Daoy (cell line): Measurements from ENCODE around the gene GSE1. TPM values are rescaled to one million over a fixed set of nuclear protein-coding genes. Genes with fewer than 3 reads are reported as not detected.

Source experiments
- DNase-seq: peaks from one replicate; pipeline ENCODE4 v3.0.0-alpha.2; 2015; ENCODE audit warnings: low read depth
- total RNA-seq: library from RNA; depleted of rRNA; stranded (reverse); fragments of >200 nt; shearing (Covaris generic); gene quantifications from 2 replicates; pipeline ENCODE4 v1.2.3, GENCODE V29; 2014

The GSE1 gene
- total RNA-seq, 1 experiment from 2014 or later: 9.3 TPM

- DNase-seq: no peak
Measured at GRCh38 chr16:85658504-85659326, 45.6 kb downstream of the GSE1 start.

DNA sequence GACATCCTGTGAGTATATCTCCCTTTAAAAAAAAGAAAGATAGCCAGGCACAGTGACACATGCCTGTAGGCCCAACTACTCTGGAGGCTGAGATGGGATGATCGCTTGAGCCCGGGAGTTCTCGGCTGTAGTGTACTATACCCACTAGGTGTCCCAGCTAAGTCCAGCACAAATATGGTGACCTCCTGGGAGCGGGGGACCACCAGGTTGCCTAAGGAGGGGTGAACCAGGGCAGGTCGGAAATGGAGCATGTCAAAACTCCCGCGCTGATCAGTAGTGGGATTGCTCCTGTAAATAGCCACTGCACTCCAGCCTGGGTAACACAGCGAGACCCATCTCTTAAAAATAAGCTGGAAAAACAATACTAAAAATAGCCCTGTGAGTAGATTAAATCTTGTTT is 46.2 kb downstream of the GSE1 start:
- DNase-seq: no peak

GRCh38 chr16:85659805-85660511 is 46.8 kb downstream of the GSE1 start:
- peak; percentile 53 for DNase-seq

DNA sequence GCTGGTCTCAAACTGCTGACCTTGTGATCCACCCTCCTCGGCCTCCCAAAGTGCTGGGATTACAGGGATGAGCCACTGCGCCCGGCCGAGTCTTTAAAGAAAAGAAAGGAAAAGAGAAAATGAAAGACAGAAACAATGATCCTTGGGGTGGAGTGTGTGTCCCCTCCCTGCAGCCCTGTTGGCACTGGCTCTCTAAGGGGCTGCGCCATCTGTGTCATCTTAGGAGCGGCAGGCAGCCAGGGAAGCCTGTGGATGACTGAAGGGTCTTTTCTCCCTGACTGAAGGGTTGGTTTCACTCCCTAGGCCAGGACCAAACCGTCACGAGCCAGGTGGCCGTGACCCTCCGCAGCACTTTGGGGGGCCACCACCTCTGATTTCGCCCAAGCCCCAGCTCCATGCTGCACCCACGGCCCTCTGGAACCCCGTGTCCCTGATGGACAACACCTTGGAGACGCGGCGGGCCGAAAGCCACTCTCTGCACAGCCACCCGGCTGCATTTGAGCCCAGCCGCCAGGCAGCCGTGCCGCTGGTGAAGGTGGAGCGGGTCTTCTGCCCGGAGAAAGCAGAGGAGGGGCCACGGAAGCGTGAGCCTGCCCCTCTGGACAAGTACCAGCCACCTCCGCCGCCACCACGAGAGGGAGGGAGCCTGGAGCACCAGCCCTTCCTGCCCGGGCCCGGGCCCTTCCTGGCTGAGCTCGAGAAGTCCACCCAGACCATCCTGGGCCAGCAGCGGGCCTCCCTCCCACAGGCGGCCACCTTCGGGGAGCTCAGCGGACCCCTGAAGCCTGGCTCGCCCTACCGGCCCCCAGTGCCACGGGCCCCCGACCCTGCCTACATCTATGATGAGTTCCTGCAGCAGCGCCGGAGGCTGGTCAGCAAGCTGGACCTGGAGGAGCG is 48.0 kb downstream of the GSE1 start:
- no peak for DNase-seq

DNA sequence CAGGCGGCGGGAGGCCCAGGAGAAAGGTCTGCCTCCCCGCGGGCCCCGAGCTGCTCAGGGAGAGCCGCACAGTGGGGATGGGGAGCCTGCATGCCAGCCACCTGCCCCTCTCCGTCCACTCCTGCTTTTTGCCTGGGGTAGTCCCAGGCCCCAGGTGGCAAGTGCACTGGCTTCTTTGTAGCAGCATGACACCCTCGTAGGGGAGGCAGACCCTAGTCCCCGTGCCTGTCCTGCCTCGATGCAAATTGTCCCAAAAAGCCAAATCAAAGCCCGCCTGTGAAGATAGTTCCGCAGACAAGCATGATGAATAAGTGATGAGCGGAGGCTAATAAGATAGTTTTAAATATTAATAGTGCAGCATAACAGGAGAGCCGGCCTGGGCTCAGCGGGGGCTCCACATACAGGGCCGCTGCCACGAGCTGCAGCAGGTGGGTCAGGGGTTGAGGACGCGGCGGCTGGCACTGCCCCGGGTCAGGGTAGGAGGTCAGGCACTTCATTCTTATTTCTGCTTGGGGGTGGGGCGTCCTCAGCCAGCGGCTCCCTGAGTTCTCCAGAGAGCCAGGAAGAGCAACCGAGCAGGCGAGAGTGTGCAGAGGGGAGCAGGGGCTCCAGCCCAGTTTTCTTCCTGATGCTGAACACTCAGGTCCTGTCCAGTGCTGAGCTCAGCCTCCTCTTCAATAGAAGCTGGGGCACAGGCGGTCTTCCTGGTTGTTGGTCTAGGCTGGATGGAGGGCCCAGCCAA is 48.8 kb downstream of the GSE1 start:
- no peak for DNase-seq

DNA sequence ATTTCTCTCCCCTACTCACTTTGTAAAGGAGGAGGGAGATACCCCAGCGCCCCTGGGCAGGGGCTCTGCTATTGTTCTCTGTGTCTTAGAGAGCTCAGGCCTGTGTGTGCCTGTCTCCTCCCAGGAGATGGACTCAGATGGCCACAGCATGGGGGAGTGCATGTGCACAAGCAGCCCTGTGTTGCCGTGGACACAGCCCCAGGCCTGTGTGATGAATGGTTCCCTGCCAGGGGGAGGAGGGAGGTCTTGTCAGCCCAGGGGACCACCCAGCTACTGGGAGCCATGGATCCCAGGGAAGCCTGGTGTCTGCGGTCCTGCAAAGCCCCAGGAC is 49.3 kb downstream of the GSE1 start:
- no peak for DNase-seq

DNA sequence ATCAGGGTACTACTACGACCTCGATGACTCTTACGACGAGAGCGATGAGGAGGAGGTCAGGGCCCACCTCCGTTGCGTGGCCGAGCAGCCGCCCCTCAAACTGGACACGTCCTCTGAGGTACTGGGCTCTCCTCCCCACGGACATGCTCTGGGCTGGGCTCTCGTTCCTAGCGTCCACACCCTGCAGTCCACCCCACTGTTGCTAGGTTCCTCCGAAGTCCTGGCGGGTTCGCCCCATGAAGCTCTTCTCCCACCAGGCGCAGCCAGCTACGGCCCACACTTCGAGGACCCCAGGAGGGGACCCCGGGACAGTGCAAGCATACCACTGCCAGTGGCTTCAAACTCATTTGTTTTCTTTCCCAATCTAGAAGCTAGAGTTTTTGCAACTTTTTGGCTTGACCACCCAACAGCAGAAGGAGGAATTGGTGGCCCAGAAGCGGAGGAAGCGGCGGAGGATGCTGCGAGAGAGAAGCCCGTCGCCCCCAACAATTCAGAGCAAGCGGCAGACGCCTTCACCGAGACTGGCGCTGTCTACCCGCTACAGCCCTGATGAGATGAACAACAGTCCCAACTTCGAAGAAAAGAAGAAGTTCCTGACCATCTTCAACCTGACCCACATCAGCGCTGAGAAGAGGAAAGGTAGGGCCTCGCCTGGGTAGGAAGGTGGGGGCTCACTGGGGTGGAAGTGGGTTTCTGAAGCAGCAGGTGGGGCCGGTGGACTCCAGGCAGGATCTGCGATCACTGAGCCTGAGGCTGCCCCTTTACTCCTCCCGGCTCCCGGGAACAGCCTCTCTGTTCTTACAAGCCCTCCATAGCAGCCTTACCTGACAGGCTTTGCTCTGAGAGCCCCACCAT is 50.1 kb downstream of the GSE1 start:
- no peak for DNase-seq

- DNase-seq: no peak
Measured at GRCh38 chr16:85663891-85664321, 50.8 kb downstream of the GSE1 start.

DNA sequence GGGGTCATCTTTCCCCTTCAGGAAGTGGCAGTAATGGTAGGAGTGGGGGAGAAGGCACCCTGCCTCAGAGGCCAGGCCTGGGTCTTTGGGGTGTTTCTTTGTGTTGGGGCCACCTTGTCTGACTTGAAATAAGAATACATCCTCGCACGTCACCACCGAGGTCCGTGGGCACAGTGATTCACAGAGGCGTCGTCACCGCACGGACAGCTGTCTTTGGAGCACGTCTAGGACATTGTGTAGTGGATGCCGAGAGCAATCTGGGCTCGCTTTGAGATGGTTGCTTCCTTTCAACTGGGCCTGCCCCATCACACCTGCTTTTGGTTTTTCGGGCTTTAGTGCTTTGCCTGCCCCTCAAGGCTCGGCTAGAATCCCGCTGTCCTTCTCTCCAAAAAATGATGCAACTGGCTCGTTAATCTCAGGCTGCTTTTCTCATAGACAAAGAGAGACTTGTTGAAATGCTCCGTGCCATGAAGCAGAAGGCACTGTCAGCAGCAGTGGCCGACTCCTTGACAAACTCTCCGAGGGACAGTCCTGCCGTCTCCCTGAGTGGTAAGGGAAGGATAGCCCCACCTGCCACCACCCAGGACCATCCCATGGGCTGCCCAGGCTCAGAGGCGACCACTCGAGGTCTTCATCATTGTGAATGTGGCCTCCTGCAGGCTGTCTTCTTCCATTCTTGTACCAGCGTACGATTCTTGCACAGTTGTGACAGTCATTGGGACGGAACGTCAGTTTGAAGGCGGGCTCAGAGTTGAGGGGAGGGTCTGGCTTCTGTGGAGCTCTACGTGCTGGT is 51.7 kb downstream of the GSE1 start:
- no peak for DNase-seq

DNA sequence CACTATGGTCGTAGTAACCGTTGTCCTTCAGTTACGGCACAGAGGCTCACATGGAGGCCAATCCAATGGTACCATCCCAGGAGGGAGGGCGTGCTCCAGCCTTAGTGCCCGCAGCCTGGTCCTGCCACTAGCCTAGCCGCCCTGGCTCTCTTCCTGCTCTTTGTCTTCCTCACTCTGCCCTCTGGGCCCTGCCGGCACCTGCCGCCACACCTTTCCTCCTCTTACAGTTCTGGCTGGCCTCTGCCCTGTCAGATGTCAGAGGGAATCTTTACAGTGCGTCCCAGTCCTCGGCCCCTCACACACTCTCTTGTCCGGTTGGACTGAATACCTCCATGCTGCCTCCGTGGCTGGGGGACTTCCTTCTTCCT is 52.2 kb downstream of the GSE1 start:
- DNase-seq: no peak

DNA sequence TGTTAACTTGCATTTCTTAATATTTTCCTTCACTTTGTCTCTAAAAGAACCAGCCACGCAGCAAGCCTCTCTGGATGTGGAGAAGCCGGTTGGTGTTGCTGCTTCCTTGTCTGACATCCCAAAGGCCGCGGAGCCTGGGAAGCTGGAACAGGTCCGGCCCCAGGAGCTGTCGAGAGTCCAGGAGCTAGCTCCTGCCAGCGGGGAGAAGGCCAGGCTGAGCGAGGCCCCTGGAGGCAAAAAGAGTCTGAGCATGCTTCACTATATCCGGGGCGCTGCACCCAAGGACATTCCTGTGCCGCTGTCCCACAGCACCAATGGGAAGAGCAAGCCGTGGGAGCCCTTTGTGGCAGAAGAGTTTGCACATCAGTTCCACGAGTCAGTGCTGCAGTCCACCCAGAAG is 52.8 kb downstream of the GSE1 start:
- DNase-seq: no peak

GRCh38 chr16:85667261-85667660 is 54.1 kb downstream of the GSE1 start:
- DNase-seq: no peak

GRCh38 chr16:85667841-85668413 is 54.8 kb downstream of the GSE1 start:
- DNase-seq: no peak

DNA sequence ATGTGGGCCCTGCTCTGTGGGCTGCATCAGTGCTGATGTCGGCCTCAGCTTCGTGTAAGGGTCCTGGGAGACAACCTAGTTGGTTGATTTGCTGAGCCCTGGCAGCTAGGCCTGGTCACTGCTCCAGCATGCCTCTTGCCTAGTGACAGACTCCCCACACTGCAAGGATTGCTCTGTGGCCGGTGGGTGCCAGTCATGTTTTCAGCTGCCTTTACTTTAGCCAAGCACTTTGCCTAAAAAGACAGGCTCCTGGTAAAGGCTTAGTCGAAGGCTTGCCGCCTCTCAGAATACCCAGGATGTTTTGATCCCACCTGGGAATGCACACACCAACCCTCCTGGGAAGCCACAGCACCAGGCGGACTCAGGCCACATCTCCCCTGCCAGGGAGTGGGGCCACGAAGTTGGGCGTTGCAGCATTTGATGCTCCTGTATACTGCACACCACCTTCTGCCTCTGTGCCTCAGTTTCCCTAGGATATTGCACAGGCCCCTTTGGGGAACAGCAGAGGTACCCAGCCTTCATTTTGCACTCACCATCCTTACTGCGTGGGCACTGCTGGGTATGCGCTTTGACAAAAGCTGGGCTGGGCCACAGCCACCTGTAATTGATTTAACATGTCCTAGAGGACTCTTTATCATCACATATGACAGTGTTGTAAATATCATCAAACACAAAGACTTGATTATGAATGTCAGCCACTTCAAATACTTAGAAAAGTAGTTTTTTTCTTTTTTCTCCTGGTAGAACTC is 55.7 kb downstream of the GSE1 start:
- no peak for DNase-seq

- no peak for DNase-seq
Measured at GRCh38 chr16:85670840-85671239, 57.7 kb downstream of the GSE1 start.

DNA sequence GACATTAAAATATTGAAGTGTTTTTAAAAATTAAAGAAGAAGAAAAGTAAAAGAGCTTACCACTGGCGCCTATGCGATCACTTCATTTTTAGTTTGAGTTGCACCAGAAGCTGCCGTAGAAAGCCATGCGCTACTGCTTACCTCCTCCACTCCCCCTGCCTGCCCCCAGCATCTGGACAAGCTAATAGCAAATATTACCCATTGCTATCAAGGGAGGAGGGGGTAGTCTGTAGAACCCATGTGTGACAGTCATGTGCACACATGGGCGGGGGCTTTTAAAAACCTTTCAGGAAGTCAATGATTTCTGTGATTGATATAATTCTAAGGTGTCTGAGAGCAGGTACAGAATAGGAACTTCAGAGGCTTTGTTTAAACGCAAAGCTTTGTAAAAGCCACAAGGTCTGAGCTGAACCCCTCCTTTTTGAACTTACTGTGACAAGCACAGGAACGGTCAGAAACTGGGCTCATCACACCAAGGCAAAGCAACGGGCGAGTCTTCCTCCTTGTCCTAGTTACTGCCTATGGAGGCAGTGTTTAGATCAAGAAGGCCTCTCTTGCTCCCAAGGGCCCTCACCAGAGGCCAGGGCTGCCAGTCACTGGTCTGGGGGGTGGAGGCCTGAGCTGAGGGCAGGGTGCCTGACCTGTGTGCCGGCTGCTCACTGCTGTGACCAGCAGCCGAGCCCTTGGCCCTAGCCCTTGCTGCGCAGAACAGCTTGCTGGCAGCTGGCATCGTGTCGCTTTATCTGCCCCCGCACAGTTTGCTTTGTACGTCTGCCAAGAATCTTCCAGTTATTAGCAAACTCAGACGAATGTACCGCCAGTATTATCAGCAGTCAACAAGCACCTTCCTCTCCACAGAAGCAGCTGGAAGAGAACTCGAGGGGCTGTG is 60.7 kb downstream of the GSE1 start:
- peak; percentile 22 for DNase-seq

DNA sequence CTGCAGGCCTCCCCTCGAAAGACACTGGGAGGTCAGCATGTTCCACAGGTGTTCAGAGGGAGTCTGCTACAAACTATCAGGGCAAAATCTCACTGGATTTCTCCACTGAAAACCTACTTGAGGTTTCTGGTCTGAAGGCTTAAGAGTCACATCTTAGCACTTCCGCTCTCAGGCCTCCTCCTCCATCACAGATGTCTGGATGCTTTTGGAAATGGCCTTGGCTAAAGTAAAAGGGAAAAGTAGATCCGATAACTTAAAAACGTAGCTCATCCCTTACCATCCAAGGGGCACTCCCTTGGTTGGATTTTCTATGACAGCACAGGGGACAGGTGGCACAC is 61.3 kb downstream of the GSE1 start:
- no peak for DNase-seq

- no peak for DNase-seq
Measured at GRCh38 chr16:85674828-85675227, 61.7 kb downstream of the GSE1 start.
